GM21723 (cell line): Measurements from ENCODE around the gene KCND2.
"Not testable (repeated sequence)": the region's sequence is repeated elsewhere in the genome, so short reads cannot be mapped to it uniquely, and the experiment has no call there.

Source experiments
- ATAC-seq: cut with Tn5 transposase; IDR thresholded peaks from one replicate; pipeline ENCODE4 v1.9.1; 2021; ENCODE audit warnings: mild to moderate bottlenecking, moderate library complexity; ENCODE audit not compliant: unreplicated experiment

The KCND2 gene

GRCh38 chr7:120691915-120692314 is 418.9 kb downstream of the KCND2 start:
- no peak for ATAC-seq

GRCh38 chr7:120695848-120696247 is 422.9 kb downstream of the KCND2 start:
- ATAC-seq = no peak

GRCh38 chr7:120700796-120701195 is 427.8 kb downstream of the KCND2 start:
- no peak for ATAC-seq

- not testable (repeated sequence) for ATAC-seq
Observed at GRCh38 chr7:120702408-120702807, 429.4 kb downstream of the KCND2 start.

- no peak for ATAC-seq
Observed at GRCh38 chr7:120703585-120704240, 430.7 kb downstream of the KCND2 start.

- no peak for ATAC-seq
Observed at GRCh38 chr7:120709252-120709971, 436.4 kb downstream of the KCND2 start.

GRCh38 chr7:120709972-120710320 is 437.0 kb downstream of the KCND2 start:
- no peak for ATAC-seq

GRCh38 chr7:120714945-120715344 is 442.0 kb downstream of the KCND2 start:
- no peak for ATAC-seq

GRCh38 chr7:120716307-120716706 is 443.3 kb downstream of the KCND2 start:
- no peak for ATAC-seq

GRCh38 chr7:120717166-120717565 is 444.2 kb downstream of the KCND2 start:
- ATAC-seq = no peak

GRCh38 chr7:120718361-120718760 is 445.4 kb downstream of the KCND2 start:
- ATAC-seq = no peak

- ATAC-seq = no peak
Observed at GRCh38 chr7:120720317-120720716, 447.3 kb downstream of the KCND2 start.

GRCh38 chr7:120723465-120724385 is 450.8 kb downstream of the KCND2 start:
- no peak for ATAC-seq

GRCh38 chr7:120724448-120724847 is 451.5 kb downstream of the KCND2 start:
- no peak for ATAC-seq

GRCh38 chr7:120724955-120725354 is 452.0 kb downstream of the KCND2 start:
- no peak for ATAC-seq

- ATAC-seq = peak; percentile 51
Observed at GRCh38 chr7:120725376-120726039, 452.5 kb downstream of the KCND2 start.

GRCh38 chr7:120729245-120729644 is 456.3 kb downstream of the KCND2 start:
- no peak for ATAC-seq

- no peak for ATAC-seq
Observed at GRCh38 chr7:120731271-120731670, 458.3 kb downstream of the KCND2 start.

GRCh38 chr7:120732256-120732655 is 459.3 kb downstream of the KCND2 start:
- no peak for ATAC-seq

- no peak for ATAC-seq
Observed at GRCh38 chr7:120733143-120733542, 460.2 kb downstream of the KCND2 start.

GRCh38 chr7:120733835-120734234 is 460.9 kb downstream of the KCND2 start:
- ATAC-seq = no peak
